Measurements from ENCODE around the gene TENT4A.

TENT4A gene

DNA sequence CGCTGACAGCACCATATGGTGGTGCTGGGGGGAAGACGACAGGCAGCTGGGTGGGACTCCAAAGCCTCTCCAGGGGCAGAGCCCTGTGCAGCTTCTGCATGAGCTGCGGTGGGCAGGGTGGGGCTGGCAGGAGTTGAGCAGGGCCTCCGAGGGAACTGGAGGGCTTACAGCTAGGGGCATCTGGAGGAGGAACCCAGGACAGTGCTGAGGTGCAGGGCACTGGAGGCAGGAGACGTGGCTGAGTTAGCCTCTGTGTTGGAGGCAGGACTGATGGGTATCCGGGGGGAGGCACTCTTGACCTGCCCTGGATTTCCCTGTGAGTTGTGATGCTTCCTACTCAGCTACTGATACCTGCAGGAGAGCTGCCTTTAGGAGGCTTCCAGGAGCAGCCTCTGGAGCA lies 45.0 kb downstream of the TENT4A start:
- peaks cover 34 to 54% (median 52%) of the 10 kb centered on the region in 3 donors for H3K36me3 ChIP-seq
- no peaks in the 10 kb centered on the region for H3K4me1 ChIP-seq
- no peaks in the 10 kb centered on the region for H3K9me3 ChIP-seq
- intact Hi-C loops (cut with DNase I; ENCODE audit: low total_unique reads): no loop called here
- no peak for TF ChIP-seq CTCF (IDR thresholded peaks at IDR 0.05)
- DNase-seq: no peak
- H3K4me3 ChIP-seq: no peak overlapping the region
- H3K27ac ChIP-seq: no peak overlapping the region
- H3K27me3 ChIP-seq: no peaks in the 10 kb centered on the region

GRCh38 chr5:6758706-6759105 lies 45.5 kb downstream of the TENT4A start:
- Histone ChIP-seq H3K27ac (no peak overlapping the region), H3K36me3 (peaks cover 29 to 49% (median 47%) of the 10 kb centered on the region in 3 donors), H3K9me3 (no peaks in the 10 kb centered on the region), H3K27me3 (no peaks in the 10 kb centered on the region), H3K4me3 (no peak overlapping the region), H3K4me1 (no peaks in the 10 kb centered on the region)
- no peak for TF ChIP-seq CTCF (IDR thresholded peaks at IDR 0.05)
- no peak for DNase-seq
- intact Hi-C loops (cut with DNase I; ENCODE audit: low total_unique reads): no loop called here

GRCh38 chr5:6759401-6759800 lies 46.2 kb downstream of the TENT4A start:
- H3K9me3 ChIP-seq: no peaks in the 10 kb centered on the region
- H3K36me3 ChIP-seq: peaks cover 24 to 42% (median 40%) of the 10 kb centered on the region in 3 donors
- no peak for TF ChIP-seq CTCF (IDR thresholded peaks at IDR 0.05)
- no peak overlapping the region for H3K4me3 ChIP-seq
- intact Hi-C loops (cut with DNase I; ENCODE audit: low total_unique reads): no loop called here
- DNase-seq: no peak
- no peak overlapping the region for H3K27ac ChIP-seq
- H3K27me3 ChIP-seq: no peaks in the 10 kb centered on the region
- H3K4me1 ChIP-seq: no peaks in the 10 kb centered on the region

- no peak for DNase-seq
- H3K9me3 ChIP-seq: no peaks in the 10 kb centered on the region
- TF ChIP-seq CTCF (IDR thresholded peaks at IDR 0.05): no peak
- no peaks in the 10 kb centered on the region for H3K4me1 ChIP-seq
- H3K27ac ChIP-seq: no peak overlapping the region
- intact Hi-C loops (cut with DNase I; ENCODE audit: low total_unique reads): loop anchor here (10.0 kb wide), 1 partner anchor 635 kb away; the partner anchor contains the start of gene ADCY2
- H3K4me3 ChIP-seq: no peak overlapping the region
- H3K36me3 ChIP-seq: peaks cover 19 to 36% (median 35%) of the 10 kb centered on the region in 3 donors
- H3K27me3 ChIP-seq: no peaks in the 10 kb centered on the region
Observed at GRCh38 chr5:6759983-6760382, 46.8 kb downstream of the TENT4A start.

GRCh38 chr5:6760686-6761085 lies 47.5 kb downstream of the TENT4A start:
- H3K27me3 ChIP-seq: no peaks in the 10 kb centered on the region
- H3K4me1 ChIP-seq: peaks cover 0 to 3% (median 1%) of the 10 kb centered on the region in 4 donors
- peak in 1 of 2 donors; percentile 53 for DNase-seq
- peaks cover 12 to 29% (median 29%) of the 10 kb centered on the region in 3 donors for H3K36me3 ChIP-seq
- no peak overlapping the region for H3K27ac ChIP-seq
- H3K4me3 ChIP-seq: no peak overlapping the region
- intact Hi-C loops (cut with DNase I; ENCODE audit: low total_unique reads): loop anchor here (10.0 kb wide), 1 partner anchor 634 kb away; the partner anchor contains the start of gene ADCY2
- TF ChIP-seq CTCF (IDR thresholded peaks at IDR 0.05): no peak
- H3K9me3 ChIP-seq: no peaks in the 10 kb centered on the region

GRCh38 chr5:6761333-6761732 lies 48.1 kb downstream of the TENT4A start:
- Histone ChIP-seq H3K4me3 (no peak overlapping the region), H3K9me3 (no peaks in the 10 kb centered on the region), H3K27me3 (no peaks in the 10 kb centered on the region), H3K4me1 (peaks cover 0 to 10% (median 7%) of the 10 kb centered on the region in 4 donors), H3K27ac (no peak overlapping the region), H3K36me3 (peaks cover 5 to 23% (median 23%) of the 10 kb centered on the region in 3 donors)
- no peak for DNase-seq
- intact Hi-C loops (cut with DNase I; ENCODE audit: low total_unique reads): loop anchor here (10.0 kb wide), 1 partner anchor 633 kb away; the partner anchor contains the start of gene ADCY2
- TF ChIP-seq CTCF (IDR thresholded peaks at IDR 0.05): no peak
